ENCODE measurements around the gene UBE2G2. TPM values are rescaled to one million over a fixed set of nuclear protein-coding genes. Genes with fewer than 3 reads are reported as not detected.

UBE2G2 gene
- total and polyA plus RNA-seq, 2 of the 4 experiments (the other 2 are of a cell fraction) = 65.4 to 91.7 TPM

GRCh38 chr21:44779417-44780136, 22.0 kb downstream of the UBE2G2 start:
- Histone ChIP-seq H3K36me3 (ENCODE audit: control insufficient read depth, insufficient read depth, low read length) (peaks cover 26% of the 10 kb centered on the region), H2AK9ac (replicated peaks; ENCODE audit: low read depth, low read length, poor library complexity) (no peak overlapping the region), H3K9ac (ENCODE audit: low read depth, low read length) (no peak overlapping the region), H3K9me1 (ENCODE audit: insufficient read depth, low read length) (peaks cover 7% of the 10 kb centered on the region; the same call in 1 of the 2 replicates), H3K27ac (ENCODE audit: insufficient read depth, low read length) (no peak overlapping the region), H3K79me1 (ENCODE audit: low read depth in 1 of 2, low read length in 2 of 2) (peaks cover 36 to 38% of the 10 kb centered on the region in 2 experiments), H2AFZ (replicated peaks; ENCODE audit: low read length, poor library complexity) (no peak overlapping the region), H3K23ac (ENCODE audit: low read depth, low read length) (no peak overlapping the region), H3K9me3 (ENCODE audit: control insufficient read depth, insufficient read depth, low read length) (no peaks in the 10 kb centered on the region), H2BK20ac (ENCODE audit: low read depth, low read length) (no peak overlapping the region), H3K4me3 (ENCODE audit: insufficient read depth, low read depth, low read length) (no peak overlapping the region), H3K4ac (ENCODE audit: low read depth, low read length) (no peak overlapping the region), H4K20me1 (ENCODE audit: insufficient read depth, low read length) (peaks cover 16% of the 10 kb centered on the region), H4K8ac (ENCODE audit: low read depth in 2 of 2, low read length in 2 of 2) (no peak overlapping the region), H3K18ac (ENCODE audit: low read depth, low read length) (no peak overlapping the region), H4K91ac (ENCODE audit: insufficient read depth, low read depth, low read length) (no peak overlapping the region), H3K56ac (ENCODE audit: extremely low read depth, insufficient read depth, low read length) (no peak overlapping the region), H2BK15ac (ENCODE audit: low read depth, low read length) (no peak overlapping the region), H3K4me1 (ENCODE audit: control insufficient read depth, insufficient read depth, low read length) (0 out of 2 replicates have a peak, but pooled peaks cover 2% of the 10 kb centered on the region), H2BK120ac (ENCODE audit: low read depth, low read length) (no peak overlapping the region), H4K5ac (ENCODE audit: low read depth, low read length) (no peak overlapping the region), H3K14ac (replicated peaks; ENCODE audit: low read depth, low read length) (no peak overlapping the region), H2AK5ac (ENCODE audit: low read depth, low read length) (no peak overlapping the region), H3K27me3 (ENCODE audit: control insufficient read depth, insufficient read depth, low read length) (no peaks in the 10 kb centered on the region), H2BK5ac (ENCODE audit: low read depth, low read length, poor library complexity, severe bottlenecking) (no peak overlapping the region), H3K4me2 (ENCODE audit: low read depth, low read length) (no peak overlapping the region)
- intact Hi-C loops (cut with micrococcal nuclease) = no loop called here
- ChIA-PET CTCF (interaction anchor here (1.4 kb wide), 1 partner anchor 14 kb away, joined by 3 read pairs; no protein-coding TSS in a partner anchor), POLR2A (ENCODE audit: unreplicated experiment) (no interaction called here)
- WGBS, 2 experiments (ENCODE audit: extremely low coverage in 2 of 2, insufficient read length in 1 of 2) = 98% methylated on average over 7 of the region's 17 CpGs; no CpG with 5 or more reads in 1 of the 2 experiments
- no peak for TF ChIP-seq NFE2L2 (IDR thresholded peaks at IDR 0.05; ENCODE audit: low read depth, low read length)
- TF ChIP-seq USF2 (IDR thresholded peaks at IDR 0.05; ENCODE audit: low read depth, low read length) = no peak
- no peak for TF ChIP-seq ELK1 (IDR thresholded peaks at IDR 0.05; ENCODE audit: borderline replicate concordance, low read depth, low read length)
- no peak for TF ChIP-seq RFX5 (IDR thresholded peaks at IDR 0.05; ENCODE audit: low read depth, low read length)
- TF ChIP-seq RCOR1 (IDR thresholded peaks at IDR 0.05; ENCODE audit: insufficient replicate concordance, low read length) = no peak
- TF ChIP-seq MAZ (IDR thresholded peaks at IDR 0.05; ENCODE audit: borderline replicate concordance, low read depth, low read length) = no peak
- TF ChIP-seq CEBPB (IDR thresholded peaks at IDR 0.05; ENCODE audit: low read depth, low read length) = no peak
- TF ChIP-seq BHLHE40 (IDR thresholded peaks at IDR 0.05; ENCODE audit: low read depth, low read length) = no peak
- TF ChIP-seq FOS (IDR thresholded peaks at IDR 0.05; ENCODE audit: low read depth, low read length) = no peak
- TF ChIP-seq CHD1 (IDR thresholded peaks at IDR 0.05; ENCODE audit: low read depth, low read length) = no peak
- TF ChIP-seq CTCF (conservative IDR thresholded peaks at IDR 0.05; ENCODE audit: low read depth, low read length) = no peak
- no peak for TF ChIP-seq MXI1 (IDR thresholded peaks at IDR 0.05; ENCODE audit: borderline replicate concordance, low read depth, low read length)
- no peak for TF ChIP-seq RAD21 (IDR thresholded peaks at IDR 0.05; ENCODE audit: low read length)
- no peak for TF ChIP-seq POLR2A (IDR thresholded peaks at IDR 0.05; ENCODE audit: low read depth, low read length)
- TF ChIP-seq MAFK (IDR thresholded peaks at IDR 0.05; ENCODE audit: low read depth, low read length) = no peak
- no peak for TF ChIP-seq SMC3 (IDR thresholded peaks at IDR 0.05; ENCODE audit: low read depth, low read length)
- BruUV-seq (replicated peaks) = no TSS peak
- dilution Hi-C loops (cut with HindIII; ENCODE audit: low sequenced_read_pairs, unreplicated experiment) = no loop called here
- DNase-seq = no peak
- no peak for ATAC-seq (ENCODE audit: low read depth)
- in situ Hi-C loops (cut with MboI; ENCODE audit: low sequenced_read_pairs) = no loop called here
